Neural cell (in vitro differentiated cells): ENCODE measurements around the gene DIP2C. TPM values are rescaled to one million over a fixed set of nuclear protein-coding genes. Genes with fewer than 3 reads are reported as not detected.

ENCODE experiments used
- H2AFZ ChIP-seq: fragments of 200-600, 300-800 bp; sonication (generic), shearing (Covaris generic); 2 replicates; pipeline ENCODE4 v1.6.0; 2014; ENCODE audit warnings: low read depth, mild to moderate bottlenecking, antibody characterized with exemption, low read length, moderate library complexity
- H3F3A ChIP-seq: fragments of 200-600 bp; shearing (Covaris generic); 2 replicates; pipeline ENCODE4 v1.6.1; 2016; ENCODE audit warnings: mild to moderate bottlenecking, moderate library complexity, mixed read lengths, antibody characterized with exemption, low read length; ENCODE audit not compliant: insufficient read depth, poor library complexity, severe bottlenecking
- H3K27ac ChIP-seq: fragments of 200-600, 300-800 bp; sonication (generic), shearing (Covaris generic); 2 replicates; pipeline ENCODE4 v1.5.1; 2014; ENCODE audit warnings: mild to moderate bottlenecking, low read length, moderate library complexity
- H3K27me3 ChIP-seq: fragments of 300-800, 200-600 bp; sonication (generic), shearing (Covaris generic); 2 replicates; pipeline ENCODE4 v1.6.0; 2014; ENCODE audit warnings: mild to moderate bottlenecking, low read depth, low read length, moderate library complexity; ENCODE audit not compliant: insufficient read depth
- H3K36me3 ChIP-seq: fragments of 300-800, 200-600 bp; sonication (generic), shearing (Covaris generic); 2 replicates; pipeline ENCODE4 v1.5.1; 2014; ENCODE audit warnings: mild to moderate bottlenecking, antibody characterized with exemption, low read length, moderate library complexity; ENCODE audit not compliant: insufficient read depth
- H3K4me2 ChIP-seq: fragments of 300-800, 200-600 bp; sonication (generic), shearing (Covaris generic); 2 replicates; pipeline ENCODE4 v1.6.0; 2014; ENCODE audit warnings: mild to moderate bottlenecking, low read length
- H3K4me3 ChIP-seq: fragments of 300-800, 200-600 bp; sonication (generic), shearing (Covaris generic); 2 replicates; pipeline ENCODE4 v1.5.1; 2014; ENCODE audit warnings: mild to moderate bottlenecking, low read length, moderate library complexity
- H3K79me2 ChIP-seq: fragments of 200-600 bp; shearing (Covaris generic); replicated peaks from 2 replicates; pipeline ENCODE4 v1.6.0; 2014; ENCODE audit warnings: mild to moderate bottlenecking, low read length, moderate library complexity; ENCODE audit not compliant: insufficient read depth
- H3K9ac ChIP-seq: fragments of 300-800, 200-600 bp; sonication (generic), shearing (Covaris generic); 2 replicates; pipeline ENCODE4 v1.6.1; 2016; ENCODE audit warnings: mild to moderate bottlenecking, low read length, mixed read lengths
- H3K9me2 ChIP-seq: fragments of 200-600 bp; shearing (Covaris generic); 2 replicates; pipeline ENCODE4 v1.6.1; 2016; ENCODE audit warnings: mild to moderate bottlenecking, low read length, mixed read lengths; ENCODE audit not compliant: insufficient read depth
- H3K9me3 ChIP-seq: fragments of 200-600, 300-800 bp; sonication (generic), shearing (Covaris generic); 2 replicates; pipeline ENCODE4 v1.6.1; 2016; ENCODE audit warnings: mild to moderate bottlenecking, mixed run types, low read length, moderate library complexity, mixed read lengths
- H4K20me1 ChIP-seq: fragments of 200-600 bp; shearing (Covaris generic); 2 replicates; pipeline ENCODE4 v1.6.1; 2016; ENCODE audit warnings: mild to moderate bottlenecking, mixed run types; ENCODE audit not compliant: insufficient read depth
- CTCF ChIP-seq: fragments of 450-650 bp; IDR thresholded peaks from 2 replicates; pipeline ENCODE4 v1.5.1; 2014; ENCODE audit warnings: antibody characterized with exemption, mild to moderate bottlenecking, moderate library complexity; ENCODE audit not compliant: poor library complexity, severe bottlenecking
- EP300 ChIP-seq: fragments of 450-650 bp; conservative IDR thresholded peaks from 2 replicates; pipeline ENCODE4 v1.6.1; 2014; ENCODE audit warnings: antibody characterized with exemption, mild to moderate bottlenecking, moderate library complexity; ENCODE audit not compliant: poor library complexity, severe bottlenecking
- EZH2 ChIP-seq: fragments of 200-600, 300-800 bp; shearing (Covaris generic), sonication (generic); IDR thresholded peaks from 2 replicates; pipeline ENCODE4 v1.6.1; 2014; ENCODE audit warnings: antibody characterized with exemption, low read length, borderline replicate concordance, mild to moderate bottlenecking; ENCODE audit not compliant: insufficient read depth, poor library complexity, severe bottlenecking
- MXI1 ChIP-seq: fragments of 450-650 bp; conservative IDR thresholded peaks from 2 replicates; pipeline ENCODE4 v1.6.1; 2014; ENCODE audit warnings: antibody characterized with exemption, mild to moderate bottlenecking; ENCODE audit not compliant: poor library complexity, severe bottlenecking
- POLR2AphosphoS5 ChIP-seq: IDR thresholded peaks from 2 replicates; pipeline ENCODE4 v1.6.1; 2012
- RAD21 ChIP-seq: fragments of 450-650 bp; conservative IDR thresholded peaks from 2 replicates; pipeline ENCODE4 v1.6.1; 2014; ENCODE audit warnings: antibody characterized with exemption, mild to moderate bottlenecking, moderate library complexity
- SMC3 ChIP-seq: fragments of 450-650 bp; conservative IDR thresholded peaks from 2 replicates; pipeline ENCODE4 v1.6.1; 2014; ENCODE audit warnings: antibody characterized with exemption, mild to moderate bottlenecking, moderate library complexity; ENCODE audit not compliant: poor library complexity
- TAF1 ChIP-seq: IDR thresholded peaks from 2 replicates; pipeline ENCODE4 v1.6.1; 2012; ENCODE audit warnings: low read depth
- polyA plus RNA-seq: library from polyadenylated mRNA; depleted of rRNA; stranded (reverse); fragments of >200 nt; gene quantifications from 2 replicates; pipeline ENCODE4 v1.2.3, GENCODE V29; 2014
- TF ChIP-seq, protein P1 (sequence below): IDR thresholded peaks from 2 replicates; pipeline ENCODE4 v1.6.1; 2012; ENCODE audit warnings: borderline replicate concordance

Gene DIP2C
- polyA plus RNA-seq, 1 donor from 2014 or later, result 24.1 TPM

DNA sequence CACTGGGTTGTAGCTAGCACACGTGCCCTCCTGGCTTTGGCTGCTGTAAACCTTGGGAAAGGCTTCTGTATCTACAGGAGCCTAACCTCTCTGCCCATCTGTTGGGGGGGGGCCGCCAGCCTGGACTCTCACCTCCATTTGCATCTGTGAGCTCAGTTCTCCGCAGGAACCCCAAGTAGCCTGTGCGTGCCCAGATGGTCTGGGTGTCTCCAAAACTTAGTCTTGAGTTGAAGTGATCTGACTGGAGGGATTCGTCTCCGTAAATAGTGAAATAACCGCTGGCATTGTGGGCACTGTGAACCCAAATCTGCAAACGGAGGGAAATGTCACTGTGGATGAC is 406.4 kb downstream of the DIP2C start:
- Histone ChIP-seq H3K9me3 (no peaks in the 10 kb centered on the region), H4K20me1 (no peaks in the 10 kb centered on the region), H3K27ac (no peak overlapping the region), H3K9me2 (no peaks in the 10 kb centered on the region), H2AFZ (no peak overlapping the region), H3K4me2 (no peak overlapping the region), H3K9ac (no peak overlapping the region), H3F3A (no peaks in the 10 kb centered on the region), H3K4me3 (no peak overlapping the region), H3K79me2 (no peaks in the 10 kb centered on the region), H3K27me3 (no peaks in the 10 kb centered on the region), H3K36me3 (peaks cover 31% of the 10 kb centered on the region)
- TF ChIP-seq EZH2 (no peak), POLR2AphosphoS5 (no peak), RAD21 (no peak), EP300 (no peak), CTCF (no peak), TAF1 (no peak), SMC3 (no peak), MXI1 (no peak)

DNA sequence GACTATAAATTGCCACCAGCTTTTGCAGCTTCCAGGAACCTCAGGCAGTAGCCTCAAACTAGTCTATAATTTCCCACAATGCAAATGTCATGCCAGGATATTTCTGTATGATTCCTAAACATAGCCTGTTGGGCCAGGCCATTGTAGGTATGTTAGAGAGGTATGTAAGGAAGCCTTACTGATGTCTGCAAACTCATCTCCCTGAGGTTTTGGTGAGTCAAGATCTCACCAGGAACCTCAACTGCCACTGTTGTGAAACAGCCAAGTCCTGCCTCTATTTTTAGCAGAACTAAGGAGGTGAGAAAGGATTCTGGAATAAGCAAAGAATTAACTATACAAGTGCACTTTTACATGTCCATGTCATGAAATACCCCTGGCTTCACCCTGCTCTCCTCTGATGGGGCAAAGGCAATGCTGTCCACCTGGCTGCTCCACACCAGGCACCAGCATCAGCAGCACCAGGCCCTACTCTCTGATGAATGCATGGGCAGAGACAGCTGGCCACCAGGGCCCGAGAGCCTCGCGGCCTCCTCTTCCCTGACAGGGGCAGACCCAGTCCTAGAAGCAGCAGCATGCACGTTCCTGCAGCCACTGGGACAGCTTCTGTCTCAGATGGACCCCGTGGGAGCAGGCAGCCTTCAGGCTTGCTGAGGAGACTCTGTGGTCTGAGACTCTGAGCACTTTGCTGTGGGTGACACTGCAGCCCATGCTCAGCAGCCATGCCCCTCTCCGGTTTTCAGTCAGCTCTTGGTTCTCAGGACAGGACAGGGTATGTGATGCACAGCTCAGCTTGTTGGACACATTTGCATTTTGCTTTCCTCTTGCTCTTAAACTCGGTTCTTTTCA is 407.0 kb downstream of the DIP2C start:
- no peak overlapping the region for H2AFZ ChIP-seq
- H3K4me2 ChIP-seq, result no peak overlapping the region
- peaks cover 26% of the 10 kb centered on the region for H3K36me3 ChIP-seq
- no peaks in the 10 kb centered on the region for H3K27me3 ChIP-seq
- no peaks in the 10 kb centered on the region for H3F3A ChIP-seq
- no peak overlapping the region for H3K9ac ChIP-seq
- no peak overlapping the region for H3K4me3 ChIP-seq
- no peak overlapping the region for H3K27ac ChIP-seq
- H3K79me2 ChIP-seq, result no peaks in the 10 kb centered on the region
- TF ChIP-seq CTCF (no peak), TAF1 (no peak), EZH2 (no peak), MXI1 (no peak), POLR2AphosphoS5 (no peak), SMC3 (no peak), RAD21 (no peak), EP300 (no peak)
- TF ChIP-seq, protein P1, sequence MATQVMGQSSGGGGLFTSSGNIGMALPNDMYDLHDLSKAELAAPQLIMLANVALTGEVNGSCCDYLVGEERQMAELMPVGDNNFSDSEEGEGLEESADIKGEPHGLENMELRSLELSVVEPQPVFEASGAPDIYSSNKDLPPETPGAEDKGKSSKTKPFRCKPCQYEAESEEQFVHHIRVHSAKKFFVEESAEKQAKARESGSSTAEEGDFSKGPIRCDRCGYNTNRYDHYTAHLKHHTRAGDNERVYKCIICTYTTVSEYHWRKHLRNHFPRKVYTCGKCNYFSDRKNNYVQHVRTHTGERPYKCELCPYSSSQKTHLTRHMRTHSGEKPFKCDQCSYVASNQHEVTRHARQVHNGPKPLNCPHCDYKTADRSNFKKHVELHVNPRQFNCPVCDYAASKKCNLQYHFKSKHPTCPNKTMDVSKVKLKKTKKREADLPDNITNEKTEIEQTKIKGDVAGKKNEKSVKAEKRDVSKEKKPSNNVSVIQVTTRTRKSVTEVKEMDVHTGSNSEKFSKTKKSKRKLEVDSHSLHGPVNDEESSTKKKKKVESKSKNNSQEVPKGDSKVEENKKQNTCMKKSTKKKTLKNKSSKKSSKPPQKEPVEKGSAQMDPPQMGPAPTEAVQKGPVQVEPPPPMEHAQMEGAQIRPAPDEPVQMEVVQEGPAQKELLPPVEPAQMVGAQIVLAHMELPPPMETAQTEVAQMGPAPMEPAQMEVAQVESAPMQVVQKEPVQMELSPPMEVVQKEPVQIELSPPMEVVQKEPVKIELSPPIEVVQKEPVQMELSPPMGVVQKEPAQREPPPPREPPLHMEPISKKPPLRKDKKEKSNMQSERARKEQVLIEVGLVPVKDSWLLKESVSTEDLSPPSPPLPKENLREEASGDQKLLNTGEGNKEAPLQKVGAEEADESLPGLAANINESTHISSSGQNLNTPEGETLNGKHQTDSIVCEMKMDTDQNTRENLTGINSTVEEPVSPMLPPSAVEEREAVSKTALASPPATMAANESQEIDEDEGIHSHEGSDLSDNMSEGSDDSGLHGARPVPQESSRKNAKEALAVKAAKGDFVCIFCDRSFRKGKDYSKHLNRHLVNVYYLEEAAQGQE, result no peak
- no peaks in the 10 kb centered on the region for H3K9me3 ChIP-seq
- no peaks in the 10 kb centered on the region for H4K20me1 ChIP-seq
- no peaks in the 10 kb centered on the region for H3K9me2 ChIP-seq
